HG03378 (cell line): ENCODE measurements around the gene GPATCH8.
"Not testable (repeated sequence)": the region's sequence is repeated elsewhere in the genome, so short reads cannot be mapped to it uniquely, and the experiment has no call there.

ENCODE experiments used
- ATAC-seq: cut with Tn5 transposase; IDR thresholded peaks from one replicate; pipeline ENCODE4 v1.9.1; 2021; ENCODE audit warnings: mild to moderate bottlenecking, moderate library complexity; ENCODE audit not compliant: unreplicated experiment

Gene GPATCH8

GRCh38 chr17:44378171-44378705, 125.0 kb downstream of the GPATCH8 start:
- no peak for ATAC-seq

- ATAC-seq = no peak
These were observed 126.4 kb downstream of the GPATCH8 start for GRCh38 chr17:44376779-44377178.

- no peak for ATAC-seq
These were observed 127.1 kb downstream of the GPATCH8 start for GRCh38 chr17:44376124-44376523.

- ATAC-seq = no peak
These were observed 127.8 kb downstream of the GPATCH8 start for GRCh38 chr17:44375196-44376017.

GRCh38 chr17:44374306-44375195, 128.7 kb downstream of the GPATCH8 start:
- no peak for ATAC-seq

GRCh38 chr17:44372036-44372435, 131.2 kb downstream of the GPATCH8 start:
- no peak for ATAC-seq

GRCh38 chr17:44369414-44370023, 133.7 kb downstream of the GPATCH8 start:
- ATAC-seq = not testable (repeated sequence)

- not testable (repeated sequence) for ATAC-seq
These were observed 134.6 kb downstream of the GPATCH8 start for GRCh38 chr17:44368391-44369243.

- no peak for ATAC-seq
These were observed 135.8 kb downstream of the GPATCH8 start for GRCh38 chr17:44367231-44367979.

- not testable (repeated sequence) for ATAC-seq
These were observed 138.2 kb downstream of the GPATCH8 start for GRCh38 chr17:44365051-44365450.

- ATAC-seq = no peak
These were observed 139.5 kb downstream of the GPATCH8 start, which contains the start of gene FAM171A2 for GRCh38 chr17:44363613-44364159. TSS of gene FAM171A2 (minus strand) at chr17:44363853. CDS start at chr17:44363714, 139 bp downstream.

- ATAC-seq = no peak
These were observed 140.1 kb downstream of the GPATCH8 start for GRCh38 chr17:44362949-44363612.

GRCh38 chr17:44362459-44362948, 140.7 kb downstream of the GPATCH8 start:
- no peak for ATAC-seq

- no peak for ATAC-seq
These were observed 141.6 kb downstream of the GPATCH8 start for GRCh38 chr17:44361292-44362260.

GRCh38 chr17:44360826-44361225, 142.4 kb downstream of the GPATCH8 start:
- ATAC-seq = no peak

- no peak for ATAC-seq
These were observed 143.1 kb downstream of the GPATCH8 start for GRCh38 chr17:44360144-44360533.

GRCh38 chr17:44359458-44360143, 143.6 kb downstream of the GPATCH8 start:
- ATAC-seq = no peak
